HepG2 (cell line): Measurements from ENCODE around the gene ARHGEF10L. TPM values are rescaled to one million over a fixed set of nuclear protein-coding genes. Genes with fewer than 3 reads are reported as not detected.
A peak's percentile ranks its signal among the peaks of the same experiment; 100 is the strongest.

Source experiments
- CEBPZ ChIP-seq: IDR thresholded peaks from 2 replicates; pipeline ENCODE4 v1.6.1; 2012; ENCODE audit warnings: low read length, improper control_type of control experiment
- DNMT1 ChIP-seq: sonication (generic); formaldehyde crosslinking; IDR thresholded peaks from 2 replicates; pipeline ENCODE4 v1.5.1; 2020; ENCODE audit warnings: mild to moderate bottlenecking, missing genetic modification reagents
- DRAP1 ChIP-seq: IDR thresholded peaks from 2 replicates; pipeline ENCODE4 v1.6.1; 2016; ENCODE audit warnings: missing genetic modification reagents, missing compliant biosample characterization
- JUND ChIP-seq: sonication (generic); formaldehyde crosslinking; IDR thresholded peaks from 2 replicates; pipeline ENCODE4 v1.8.0; 2022; ENCODE audit warnings: mild to moderate bottlenecking, missing genetic modification reagents
- MIER2 ChIP-seq: IDR thresholded peaks from 2 replicates; pipeline ENCODE4 v1.6.1; 2016; ENCODE audit warnings: missing biosample characterization, missing genetic modification reagents
- MIXL1 ChIP-seq: IDR thresholded peaks from 2 replicates; pipeline ENCODE4 v1.6.1; 2016
- PBX3 ChIP-seq: sonication (generic); formaldehyde crosslinking; IDR thresholded peaks from 2 replicates; pipeline ENCODE4 v1.8.1; 2023; ENCODE audit warnings: missing genetic modification reagents, inconsistent platforms, borderline replicate concordance
- PITX1 ChIP-seq: sonication (generic); formaldehyde crosslinking; IDR thresholded peaks from 2 replicates; pipeline ENCODE4 v1.5.1; 2020; ENCODE audit warnings: mild to moderate bottlenecking, missing genetic modification reagents
- SRSF1 ChIP-seq: fragments of 200-400 bp; formaldehyde crosslinking; optimal IDR thresholded peaks from 2 replicates; pipeline ENCODE3; 2017; ENCODE audit warnings: mild to moderate bottlenecking, low read depth, low read length, moderate library complexity
- TOPORS ChIP-seq: sonication (generic); formaldehyde crosslinking; IDR thresholded peaks from 2 replicates; pipeline ENCODE4 v1.8.0; 2023; ENCODE audit warnings: mild to moderate bottlenecking, missing genetic modification reagents
- YY1 ChIP-seq: IDR thresholded peaks from 2 replicates; pipeline ENCODE4 v1.6.1; 2011; ENCODE audit warnings: low read length, low read depth, moderate library complexity, mild to moderate bottlenecking; ENCODE audit not compliant: insufficient read depth, insufficient replicate concordance
- ZBTB38 ChIP-seq: sonication (generic); formaldehyde crosslinking; IDR thresholded peaks from 2 replicates; pipeline ENCODE4 v1.5.1; 2020; ENCODE audit warnings: mild to moderate bottlenecking, missing genetic modification reagents
- ZNF143 ChIP-seq: sonication (generic); formaldehyde crosslinking; IDR thresholded peaks from 2 replicates; pipeline ENCODE4 v1.4.0; 2020; ENCODE audit warnings: missing genetic modification reagents
- ZNF205 ChIP-seq: IDR thresholded peaks from 2 replicates; pipeline ENCODE4 v1.6.1; 2018; ENCODE audit warnings: missing biosample characterization, missing genetic modification reagents
- ZNF224 ChIP-seq: sonication (generic); formaldehyde crosslinking; IDR thresholded peaks from 2 replicates; pipeline ENCODE4 v1.5.0; 2020; ENCODE audit warnings: mild to moderate bottlenecking, missing genetic modification reagents
- ZNF331 ChIP-seq: sonication (generic); formaldehyde crosslinking; IDR thresholded peaks from 2 replicates; pipeline ENCODE4 v1.4.0; 2020; ENCODE audit warnings: missing genetic modification reagents
- ZNF451 ChIP-seq: sonication (generic); formaldehyde crosslinking; IDR thresholded peaks from 2 replicates; pipeline ENCODE4 v1.5.0; 2020; ENCODE audit warnings: mild to moderate bottlenecking, missing genetic modification reagents
- ZNF556 ChIP-seq: sonication (generic); formaldehyde crosslinking; IDR thresholded peaks from 2 replicates; pipeline ENCODE4 v1.4.0; 2020; ENCODE audit warnings: mild to moderate bottlenecking, missing genetic modification reagents, borderline replicate concordance
- polyA plus RNA-seq, 8 experiments: library from polyadenylated mRNA; depleted of rRNA in 3 of 8; stranded (reverse) in 7 of 8; unstranded in 1 of 8; fragments of >200 nt; fragmentation: Illumina TruSeq in 4 of 8; extraction: Trizol in 4 of 8; gene quantifications; 2 replicates each; pipeline versions ENCODE4 v1.2.1 to v1.2.3, GENCODE V29; 2011 to 2016; ENCODE audit warnings: low read depth in 4 of 8, missing spikeins in 1 of 8, mixed read lengths in 1 of 8; ENCODE audit not compliant: insufficient read depth in 1 of 8
- total RNA-seq, 5 experiments: library from RNA; depleted of rRNA; stranded (reverse); fragments of >200 nt; fragmentation: Illumina TruSeq; extraction: Trizol; gene quantifications; 2 replicates each; pipeline ENCODE4 v1.2.3, GENCODE V29; 2016; ENCODE audit warnings: low read depth in 1 of 5

ARHGEF10L gene
- total and polyA plus RNA-seq, 2 of the 13 experiments (the other 11 are each of a cell fraction or from before 2014, with no cell fraction given) = 46.5 to 78.3 TPM

- TF ChIP-seq CEBPZ (no peak), PBX3 (CRISPR knock-in tag) (no peak), YY1 (no peak), ZNF205 (CRISPR knock-in tag) (peak; percentile 76; the same call in 1 of the 2 replicates), JUND (CRISPR knock-in tag) (no peak), DNMT1 (CRISPR knock-in tag) (no peak), ZNF451 (CRISPR knock-in tag) (no peak), ZNF556 (no peak; the same call in 1 of the 2 replicates), SRSF1 (peak; percentile 56), ZNF143 (CRISPR knock-in tag) (no peak), MIER2 (no peak), ZNF331 (CRISPR knock-in tag) (0 out of 2 replicates have a peak, but pooled peaks have one; percentile 8), TOPORS (CRISPR knock-in tag) (no peak), MIXL1 (CRISPR knock-in tag) (no peak), PITX1 (CRISPR knock-in tag) (0 out of 2 replicates have a peak, but pooled peaks have one; percentile 41), ZNF224 (CRISPR knock-in tag) (no peak), DRAP1 (CRISPR knock-in tag) (no peak), ZBTB38 (no peak)
Measured at GRCh38 chr1:17587693-17588047, 48.2 kb downstream of the ARHGEF10L start (continued).
